CD4-positive, alpha-beta T cell treated with Interferon alpha-2 for 1 hour (primary cell): ENCODE measurements around the gene BYSL.
A peak's percentile ranks its signal among the peaks of the same experiment; 100 is the strongest.
"Not testable (repeated sequence)": the region's sequence is repeated elsewhere in the genome, so short reads cannot be mapped to it uniquely, and the experiment has no call there.

Source experiments
- DNase-seq, 2 donors: peaks; one replicate each; pipeline ENCODE4 v3.0.0-alpha.2; 2020 to 2022

BYSL gene

GRCh38 chr6:41942067-41942851, 21.0 kb downstream of the BYSL start:
- DNase-seq: no peak

DNA sequence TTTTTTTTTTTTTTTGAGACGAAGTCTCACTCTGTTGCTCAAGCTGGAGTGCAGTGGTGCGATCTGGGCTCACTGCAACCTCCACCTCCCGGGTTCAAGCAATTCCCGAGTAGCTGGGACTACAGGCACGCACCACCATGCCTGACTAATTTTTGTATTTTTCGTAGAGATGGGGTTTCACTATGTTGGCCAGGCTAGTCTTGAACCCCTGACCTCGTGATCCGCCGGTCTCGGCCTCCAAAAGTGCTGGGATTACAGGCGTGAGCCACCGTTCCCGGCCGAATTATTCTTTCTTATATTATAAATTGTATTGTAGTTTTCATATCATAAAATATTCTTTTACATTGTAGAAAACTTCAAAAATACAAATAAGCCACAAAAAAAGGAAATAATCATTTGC, 21.6 kb downstream of the BYSL start:
- DNase-seq: not testable (repeated sequence)

DNA sequence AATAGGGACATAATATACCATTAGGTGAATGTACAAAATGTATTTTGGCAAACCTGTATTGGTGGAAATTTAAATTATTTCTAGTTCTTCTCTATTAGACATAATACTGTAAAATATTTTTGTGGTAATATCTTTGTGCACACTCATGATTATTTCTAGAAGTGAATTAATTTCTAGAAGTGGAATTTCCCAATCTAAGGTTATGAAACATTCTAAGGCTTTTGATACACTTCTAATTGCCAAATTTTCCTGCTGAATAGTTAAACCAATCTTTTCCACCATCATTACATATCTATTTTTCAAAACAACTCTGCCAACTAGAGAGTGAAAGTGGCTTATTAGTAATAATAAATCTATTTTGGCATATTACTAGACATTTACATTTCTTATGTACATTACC, 22.2 kb downstream of the BYSL start:
- DNase-seq: no peak

- no peak for DNase-seq
Measured at GRCh38 chr6:41947581-41948220, 26.4 kb downstream of the BYSL start.

DNA sequence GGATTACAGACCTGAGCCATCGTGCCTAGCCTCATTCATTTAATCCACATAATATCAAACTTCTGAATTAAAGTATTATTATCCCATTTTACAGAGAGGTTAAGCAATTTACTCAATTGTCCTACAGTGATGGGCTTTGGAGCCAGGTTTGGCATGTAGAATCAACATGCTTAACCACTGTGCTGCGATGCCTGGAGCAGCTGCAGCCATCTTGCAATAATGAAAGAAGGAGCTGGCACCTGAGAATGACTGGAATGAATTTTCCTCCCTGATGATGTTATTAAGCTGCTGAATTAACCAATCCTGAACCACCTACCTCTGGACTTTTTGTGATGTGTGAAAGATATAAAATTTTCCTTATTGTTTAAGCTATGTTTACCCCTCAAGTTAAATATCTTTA, 33.4 kb downstream of the BYSL start:
- no peak for DNase-seq

DNA sequence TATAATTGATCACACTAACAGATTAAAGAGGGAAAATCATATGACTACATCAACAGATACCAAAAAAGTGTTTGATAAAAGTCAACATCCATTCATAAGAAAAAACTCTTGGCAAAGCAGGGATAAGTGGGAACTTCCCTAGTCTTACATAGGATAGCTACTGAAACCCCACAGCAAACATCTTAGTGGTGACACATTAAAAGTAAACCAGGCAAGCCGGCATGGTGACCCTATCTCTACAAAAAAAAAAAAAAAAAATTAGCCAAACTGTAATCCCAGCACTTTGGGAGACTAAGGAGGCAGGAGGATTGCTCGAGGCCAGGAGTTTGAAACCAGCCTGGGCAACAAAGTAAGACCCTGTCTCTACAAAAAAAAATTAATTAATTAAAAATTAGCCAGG, 34.1 kb downstream of the BYSL start:
- no peak for DNase-seq

DNA sequence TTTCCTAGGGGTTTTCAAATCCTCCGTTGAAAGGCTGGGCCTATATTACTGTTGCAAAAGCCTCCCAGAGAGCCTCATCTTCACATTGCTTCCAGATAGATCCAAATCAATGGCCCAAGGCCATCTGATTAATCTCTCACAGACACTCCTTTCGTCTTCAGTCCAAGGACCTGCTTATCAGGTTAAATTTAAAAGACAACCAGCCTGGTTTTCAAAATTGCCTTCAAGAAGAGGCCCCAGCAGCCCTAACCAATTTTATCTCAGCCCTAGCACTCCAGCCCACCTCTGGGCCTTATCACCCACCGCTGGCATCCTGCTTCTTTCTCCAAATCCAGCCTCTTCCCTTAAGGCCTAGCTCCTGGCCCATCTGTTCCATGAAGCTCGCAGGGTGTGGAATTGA, 35.8 kb downstream of the BYSL start:
- DNase-seq: no peak

GRCh38 chr6:41958022-41958856, 36.9 kb downstream of the BYSL start:
- no peak for DNase-seq

- DNase-seq: no peak
Measured at GRCh38 chr6:41960028-41960427, 38.7 kb downstream of the BYSL start.

GRCh38 chr6:41963371-41963770, 42.1 kb downstream of the BYSL start:
- no peak for DNase-seq

GRCh38 chr6:41964201-41964887, 43.0 kb downstream of the BYSL start:
- no peak for DNase-seq

GRCh38 chr6:41965429-41966213, 44.3 kb downstream of the BYSL start:
- no peak for DNase-seq

- DNase-seq: no peak
Measured at GRCh38 chr6:41966214-41966920, 45.1 kb downstream of the BYSL start.

DNA sequence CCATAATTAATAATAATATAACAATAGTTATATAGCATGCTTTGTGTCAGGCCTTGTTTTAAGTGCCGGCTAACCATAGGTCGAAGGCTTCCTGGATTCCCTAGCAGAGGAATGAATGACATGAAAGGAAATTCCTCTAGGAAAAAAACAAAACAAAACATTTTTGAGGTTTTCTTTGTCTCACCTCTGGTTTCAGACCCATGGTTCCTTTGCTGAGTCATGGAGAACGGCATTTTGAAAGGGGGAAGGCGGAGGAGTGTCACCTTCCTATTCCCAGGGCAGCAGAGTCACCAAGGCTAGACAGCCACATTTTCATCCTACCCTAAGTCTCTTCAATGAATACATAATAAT, 45.6 kb downstream of the BYSL start:
- DNase-seq: no peak

- DNase-seq: no peak
Measured at GRCh38 chr6:41967312-41968287, 46.3 kb downstream of the BYSL start.

DNA sequence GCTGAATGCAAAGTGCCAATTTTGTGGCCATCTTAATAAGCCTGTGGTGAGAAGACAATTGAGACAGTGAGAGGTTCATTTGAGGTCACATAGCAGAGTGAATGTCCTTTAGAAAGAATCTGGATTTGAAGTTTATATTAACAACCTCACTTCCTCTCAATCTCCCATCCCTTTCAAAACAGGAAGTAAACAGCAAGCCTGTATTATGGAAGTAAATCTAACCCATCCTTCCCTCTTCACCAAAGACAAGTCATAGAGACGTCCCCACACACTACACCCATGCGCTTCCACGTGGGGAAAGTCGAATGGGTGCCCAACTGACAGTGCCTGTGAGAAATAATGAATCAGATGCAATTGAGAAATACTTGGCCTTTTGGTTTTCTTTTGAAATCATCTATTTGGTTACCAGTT, 49.1 kb downstream of the BYSL start:
- DNase-seq: peak; percentile 13 to 60

- no peak for DNase-seq
Measured at GRCh38 chr6:41972826-41973225, 51.5 kb downstream of the BYSL start.

GRCh38 chr6:41974281-41974825, 53.1 kb downstream of the BYSL start:
- no peak for DNase-seq

DNA sequence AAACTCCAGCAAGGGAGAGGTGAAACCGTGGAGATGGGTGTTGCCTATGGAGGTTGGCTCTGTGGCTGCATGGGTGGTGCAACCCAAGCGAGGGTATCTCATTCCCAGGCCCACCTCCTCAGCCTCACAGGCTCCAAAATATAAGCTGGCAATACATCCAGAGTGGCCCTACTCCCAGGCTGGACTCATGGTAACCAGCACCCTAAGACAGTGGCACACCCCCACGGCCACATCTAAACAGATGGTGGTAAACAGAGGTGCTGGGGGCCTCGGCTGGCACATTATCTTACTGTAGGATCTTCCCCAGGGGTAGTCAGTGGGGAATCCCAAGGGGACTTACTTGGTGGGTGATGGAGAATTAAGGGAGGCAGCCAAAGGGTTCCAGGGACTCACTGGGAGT, 54.0 kb downstream of the BYSL start:
- DNase-seq: no peak
